Lung (tissue), 12 donors: ENCODE measurements around the gene TSPAN5. TPM values are rescaled to one million over a fixed set of nuclear protein-coding genes. Genes with fewer than 3 reads are reported as not detected.

Experiments
- ATAC-seq: fragments of 200-7000 bp; cut with Tn5 transposase; one replicate; pipeline ENCODE4 v1.9.1; 2020; ENCODE audit warnings: moderate number of reproducible peaks; ENCODE audit not compliant: insufficient read depth, low FRiP score
- DNase-seq, 3 donors: peaks; one replicate each; pipeline ENCODE4 v3.0.0-alpha.2; 2013 to 2017
- H3K27ac ChIP-seq, 2 donors: one replicate each; pipeline ENCODE4 v1.5.1; 2013; ENCODE audit warnings: mild to moderate bottlenecking in 2 of 2, moderate library complexity in 2 of 2, control low read depth in 1 of 2, inconsistent platforms in 1 of 2, low read depth in 1 of 2, low read length in 1 of 2
- H3K27me3 ChIP-seq, 3 donors: one replicate each; pipeline ENCODE4 v1.5.1; 2013; ENCODE audit warnings: low read length in 2 of 3; ENCODE audit not compliant: control insufficient read depth in 3 of 3, insufficient read depth in 3 of 3
- H3K36me3 ChIP-seq, 4 donors: one replicate each; pipeline ENCODE4 v1.5.1; 2013; ENCODE audit warnings: low read length in 4 of 4, mild to moderate bottlenecking in 1 of 4, moderate library complexity in 1 of 4; ENCODE audit not compliant: control insufficient read depth in 4 of 4, insufficient read depth in 4 of 4
- H3K4me1 ChIP-seq, 5 donors: one replicate each; pipeline ENCODE4 v1.5.1; 2013; ENCODE audit warnings: low read length in 5 of 5, mild to moderate bottlenecking in 2 of 5, moderate library complexity in 1 of 5; ENCODE audit not compliant: control insufficient read depth in 5 of 5, insufficient read depth in 5 of 5
- H3K4me3 ChIP-seq: one replicate; pipeline ENCODE4 v1.5.1; 2013; ENCODE audit warnings: mild to moderate bottlenecking, control low read depth, moderate library complexity
- H3K9ac ChIP-seq, 2 donors: one replicate each; pipeline ENCODE4 v1.5.1; 2013; ENCODE audit warnings: low read length in 2 of 2, control low read depth in 1 of 2; ENCODE audit not compliant: insufficient read depth in 1 of 2
- H3K9me3 ChIP-seq, 4 donors: one replicate each; pipeline ENCODE4 v1.5.1; 2013; ENCODE audit warnings: low read length in 3 of 4, mild to moderate bottlenecking in 1 of 4, moderate library complexity in 1 of 4; ENCODE audit not compliant: control insufficient read depth in 4 of 4, insufficient read depth in 3 of 4
- CTCF ChIP-seq: IDR thresholded peaks from 2 replicates; pipeline ENCODE4 v1.5.1; 2012; ENCODE audit warnings: mild to moderate bottlenecking; ENCODE audit errors: control extremely low read depth, extremely low read depth
- WGBS, 2 donors: extraction: QIAGEN DNeasy Blood & Tissue Kit; methylation state at CpG; one replicate each; pipeline ENCODE4 v1.1.7; 2013; 5-methylcytosine and 5-hydroxymethylcytosine counted together
- polyA plus RNA-seq, 2 donors: library from polyadenylated mRNA; stranded (reverse); fragments of 200-250 nt; gene quantifications; one replicate each; pipeline ENCODE4 v1.2.1, GENCODE V29; 2013
- total RNA-seq, 2 donors: library from RNA; depleted of rRNA in 1 of 2; stranded (reverse); fragments of >200 nt in 1 of 2; gene quantifications; one replicate each; pipeline ENCODE4 v1.2.1, GENCODE V29; 2014 to 2021
- donor health status: control.
- donor health status: control.
- donor health status: Bipolar disorder and iron deficiency.
- donor health status: healthy.
- donor health status: DM: yes; HTN: yes; CAD: no.

The TSPAN5 gene
- total and polyA plus RNA-seq, 4 donors = 1.8 to 24.5 (median 6.3) TPM

GRCh38 chr4:98572697-98573096 lies 85.7 kb downstream of the TSPAN5 start:
- Histone ChIP-seq H3K36me3 (no peaks in the 10 kb centered on the region), H3K9me3 (no peaks in the 10 kb centered on the region), H3K27me3 (no peaks in the 10 kb centered on the region), H3K27ac (no peak overlapping the region), H3K4me1 (peaks cover 0 to 2% (median 0%) of the 10 kb centered on the region in 5 donors), H3K4me3 (no peak overlapping the region), H3K9ac (no peak overlapping the region)
- TF ChIP-seq CTCF = no peak
- DNase-seq (no peak), ATAC-seq (no peak)
- WGBS, 2 donors = 63 to 76% methylated on average over 2 of the region's 2 CpGs

GRCh38 chr4:98571161-98571786 lies 87.1 kb downstream of the TSPAN5 start:
- ATAC-seq (no peak), DNase-seq (no peak)
- no peak for TF ChIP-seq CTCF
- Histone ChIP-seq H3K4me3 (no peak overlapping the region), H3K4me1 (peaks cover 0 to 10% (median 6%) of the 10 kb centered on the region in 5 donors), H3K9me3 (no peaks in the 10 kb centered on the region), H3K27ac (no peak overlapping the region), H3K9ac (no peak overlapping the region), H3K36me3 (no peaks in the 10 kb centered on the region), H3K27me3 (no peaks in the 10 kb centered on the region)
- WGBS, 2 donors = 49 to 78% methylated on average over 11 of the region's 11 CpGs

GRCh38 chr4:98570151-98570797 lies 88.1 kb downstream of the TSPAN5 start:
- H3K9ac ChIP-seq = no peak overlapping the region
- H3K4me1 ChIP-seq = peaks cover 7 to 18% (median 8%) of the 10 kb centered on the region in 5 donors
- WGBS, 2 donors = 68 to 80% methylated on average over 5 of the region's 5 CpGs
- ATAC-seq = no peak
- no peaks in the 10 kb centered on the region for H3K9me3 ChIP-seq
- H3K27ac ChIP-seq = no peak overlapping the region
- H3K36me3 ChIP-seq = no peaks in the 10 kb centered on the region
- H3K4me3 ChIP-seq = no peak overlapping the region
- no peak for DNase-seq
- TF ChIP-seq CTCF = no peak
- H3K27me3 ChIP-seq = no peaks in the 10 kb centered on the region
